Esophagus squamous epithelium (tissue), 4 donors: ENCODE data around the gene CLDN5.

Experiments
- CTCF ChIP-seq, 6 experiments: fragments of 450-650 bp in 4 of 6; fragments of 200-600 bp in 2 of 6; sonication (generic) in 2 of 6; IDR thresholded peaks; one replicate each; pipeline ENCODE4 v1.5.1; 2016 to 2019; ENCODE audit warnings: antibody characterized with exemption in 6 of 6, mild to moderate bottlenecking in 4 of 6, moderate library complexity in 4 of 6
- POLR2A ChIP-seq, 4 donors: fragments of 450-650 bp; IDR thresholded peaks; one replicate each; pipeline ENCODE4 v1.6.1; 2017; ENCODE audit warnings: antibody characterized with exemption in 4 of 4, mild to moderate bottlenecking in 4 of 4, moderate library complexity in 3 of 4

- TF ChIP-seq CTCF (IDR thresholded peaks at IDR 0.05) (no peak), POLR2A (IDR thresholded peaks at IDR 0.05) (no peak)
These were observed 5.6 kb downstream of the CLDN5 start for GRCh38 chr22:19518635-19519034.
